Islet of Langerhans (tissue), 1 donor: Measurements from ENCODE around the gene UNG.
A peak's percentile ranks its signal among the peaks of the same experiment; 100 is the strongest.

Experiments
- FAIRE-seq: peaks from one replicate; lab custom pipeline; 2011; peaks lifted over from hg19 to GRCh38; lab: Jason Lieb, UNC

UNG gene

DNA sequence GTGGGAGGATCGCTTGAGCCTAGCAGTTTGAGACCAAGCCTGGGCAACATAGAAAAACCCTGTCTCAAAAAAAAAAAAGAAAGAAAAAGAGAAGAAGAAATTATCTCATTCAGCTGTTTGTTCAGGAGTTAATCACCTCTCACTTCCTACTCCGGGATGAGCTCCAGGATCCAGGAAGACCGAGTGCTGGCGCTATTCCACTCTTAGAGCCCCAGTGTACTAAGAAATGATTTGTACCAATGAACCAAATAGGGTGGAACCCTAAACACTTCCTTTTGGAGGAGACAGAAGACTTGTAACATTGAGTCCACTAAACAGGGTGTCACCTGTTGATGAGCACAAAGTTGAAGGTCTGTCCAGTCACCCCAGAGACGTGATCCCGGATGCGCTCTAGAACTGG is 7.7 kb upstream of the UNG start:
- FAIRE-seq: no peak

GRCh38 chr12:109092497-109093021 is 4.8 kb upstream of the UNG start:
- no peak for FAIRE-seq

DNA sequence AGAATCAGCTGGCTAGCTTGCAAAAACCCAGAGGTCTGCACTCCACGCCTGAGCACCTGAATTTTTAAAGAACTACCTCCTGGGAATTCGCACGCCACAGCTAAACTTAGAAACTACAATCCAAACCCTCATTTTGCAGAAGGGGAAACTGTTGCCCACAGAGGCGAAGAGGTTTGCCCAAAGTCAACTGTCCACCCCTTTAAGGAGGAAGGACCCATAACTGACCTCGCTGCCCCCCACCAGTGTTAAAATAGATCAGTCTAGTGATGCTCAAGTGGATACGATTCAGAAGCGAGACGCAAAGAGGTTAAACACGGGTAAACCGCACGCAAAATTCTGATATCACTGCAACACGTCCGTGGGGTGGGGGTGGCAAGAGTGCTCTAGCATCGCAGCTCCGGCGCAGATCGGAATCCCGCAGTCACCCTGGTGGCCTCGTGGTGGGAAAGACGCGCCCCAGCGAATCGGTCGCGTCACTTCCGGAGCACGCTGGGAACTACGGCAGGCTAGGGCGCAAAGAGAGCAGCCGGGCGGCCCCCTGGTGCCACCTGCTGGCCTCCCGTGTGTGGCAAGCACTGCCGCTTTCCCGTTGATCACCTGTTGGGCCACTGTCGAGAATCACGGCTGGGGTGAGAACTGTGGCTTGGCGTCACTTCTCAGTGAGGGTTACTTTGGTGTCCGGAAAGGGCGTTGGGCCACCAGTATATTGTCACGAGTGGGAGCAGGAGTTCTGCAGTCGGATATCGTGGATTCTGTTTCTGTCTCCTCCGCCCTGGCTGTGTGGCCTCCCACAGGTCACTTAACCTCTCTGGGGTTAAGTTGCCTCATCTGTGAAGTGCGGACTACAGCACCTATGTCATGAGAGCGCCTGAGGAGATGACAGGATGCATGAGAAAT is 4.1 kb upstream of the UNG start, which contains the start of gene ALKBH2:
ALKBH2 (minus strand) TSS at position 451 of the 897 bp plus-strand sequence. CDS start 686 bp downstream, outside the sequence.
- FAIRE-seq: peak; percentile 24

DNA sequence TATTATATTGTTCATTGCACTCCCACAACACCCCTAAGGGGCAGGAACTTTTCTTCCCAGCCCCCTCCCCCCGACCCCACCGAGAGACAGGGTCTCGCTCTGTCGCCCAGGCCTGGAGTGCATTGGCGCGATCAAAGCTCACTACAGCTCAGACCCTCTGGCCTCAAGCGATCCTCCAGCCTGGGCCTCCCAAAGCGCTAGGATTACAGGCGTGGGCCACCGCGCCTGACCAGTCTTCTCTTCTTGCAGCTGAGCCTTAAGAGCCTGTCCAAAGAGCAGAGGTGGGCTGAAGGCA is 310 bp upstream of the UNG start:
- no peak for FAIRE-seq

DNA sequence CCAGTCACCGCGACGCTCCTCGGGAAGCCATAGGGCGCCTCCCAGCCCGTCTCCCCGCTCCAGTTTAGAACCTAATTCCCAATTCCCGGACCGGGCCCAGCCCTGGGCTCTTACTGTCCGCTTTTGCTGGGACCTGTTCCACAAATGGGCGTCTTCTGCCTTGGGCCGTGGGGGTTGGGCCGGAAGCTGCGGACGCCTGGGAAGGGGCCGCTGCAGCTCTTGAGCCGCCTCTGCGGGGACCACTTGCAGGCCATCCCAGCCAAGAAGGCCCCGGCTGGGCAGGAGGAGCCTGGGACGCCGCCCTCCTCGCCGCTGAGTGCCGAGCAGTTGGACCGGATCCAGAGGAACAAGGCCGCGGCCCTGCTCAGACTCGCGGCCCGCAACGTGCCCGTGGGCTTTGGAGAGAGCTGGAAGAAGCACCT is 797 bp downstream of the UNG start:
- no peak for FAIRE-seq

DNA sequence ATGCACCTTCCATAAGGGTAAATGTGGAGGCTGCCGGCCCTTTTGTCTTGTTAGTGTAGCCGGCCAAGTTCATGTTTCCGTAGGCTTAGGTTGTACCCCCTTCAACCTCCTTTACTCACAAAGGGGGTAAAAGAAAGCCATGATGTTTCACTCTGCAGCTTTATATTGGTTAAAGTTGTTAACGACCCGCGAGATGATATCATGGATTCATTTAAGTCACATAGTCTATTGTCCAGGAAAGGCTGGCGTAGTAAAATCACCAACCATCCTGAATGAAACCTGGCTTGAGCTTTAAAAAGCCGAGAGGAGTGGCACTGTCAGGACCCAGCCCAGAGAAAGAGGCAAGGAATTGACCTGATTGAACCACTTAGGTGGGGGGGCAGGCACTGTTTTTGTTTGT is 1.3 kb downstream of the UNG start:
- no peak for FAIRE-seq

- FAIRE-seq: no peak
Observed at GRCh38 chr12:109099431-109100020, 2.1 kb downstream of the UNG start.

DNA sequence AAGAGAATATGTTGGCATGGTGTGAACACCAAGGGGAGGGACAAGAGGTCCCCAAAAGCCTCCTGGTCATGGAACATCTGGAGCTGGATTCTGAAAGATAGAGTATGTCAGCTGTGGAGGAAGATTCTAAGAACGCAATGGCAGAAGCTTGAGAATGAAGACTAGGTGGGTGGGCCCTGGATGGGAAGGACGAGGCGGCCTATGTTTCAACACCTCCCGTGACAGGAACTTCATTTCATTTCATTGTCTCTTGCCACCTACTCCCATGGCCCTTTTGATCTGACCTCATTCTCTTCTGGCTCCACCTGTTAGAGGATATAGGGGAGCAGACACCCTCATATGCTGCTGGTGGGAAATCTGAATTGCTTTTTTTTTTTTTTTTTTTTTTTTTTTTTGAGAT is 3.3 kb downstream of the UNG start:
- FAIRE-seq: no peak

DNA sequence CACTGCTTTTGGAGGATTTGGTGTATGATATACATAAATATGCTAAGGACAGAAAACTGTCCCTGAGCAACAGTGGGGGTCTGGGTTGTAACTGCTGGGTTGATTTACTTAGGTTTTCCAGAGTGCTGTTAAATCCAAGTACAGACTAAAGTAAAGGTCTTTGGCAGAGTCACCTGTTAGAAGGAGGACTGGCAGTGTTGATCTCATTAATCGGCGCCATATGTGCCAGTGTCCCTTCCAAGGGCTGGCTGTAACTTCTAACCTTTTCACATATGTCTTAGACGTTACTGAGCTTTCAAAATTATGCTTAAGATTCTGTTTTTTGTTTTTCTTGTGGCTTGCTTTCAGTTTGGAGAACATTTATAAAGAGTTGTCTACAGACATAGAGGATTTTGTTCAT is 5.1 kb downstream of the UNG start:
- no peak for FAIRE-seq

GRCh38 chr12:109105176-109105575 is 7.8 kb downstream of the UNG start:
- no peak for FAIRE-seq

DNA sequence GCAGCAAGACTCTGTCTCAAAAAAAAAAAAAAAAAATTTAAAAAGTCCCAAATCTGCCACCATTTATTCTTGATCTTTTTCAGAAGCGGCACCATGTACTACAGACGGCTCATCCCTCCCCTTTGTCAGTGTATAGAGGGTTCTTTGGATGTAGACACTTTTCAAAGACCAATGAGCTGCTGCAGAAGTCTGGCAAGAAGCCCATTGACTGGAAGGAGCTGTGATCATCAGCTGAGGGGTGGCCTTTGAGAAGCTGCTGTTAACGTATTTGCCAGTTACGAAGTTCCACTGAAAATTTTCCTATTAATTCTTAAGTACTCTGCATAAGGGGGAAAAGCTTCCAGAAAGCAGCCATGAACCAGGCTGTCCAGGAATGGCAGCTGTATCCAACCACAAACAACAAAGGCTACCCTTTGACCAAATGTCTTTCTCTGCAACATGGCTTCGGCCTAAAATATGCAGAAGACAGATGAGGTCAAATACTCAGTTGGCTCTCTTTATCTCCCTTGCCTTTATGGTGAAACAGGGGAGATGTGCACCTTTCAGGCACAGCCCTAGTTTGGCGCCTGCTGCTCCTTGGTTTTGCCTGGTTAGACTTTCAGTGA is 12.5 kb downstream of the UNG start:
- FAIRE-seq: no peak

- FAIRE-seq: no peak
Observed at GRCh38 chr12:109110988-109111495, 13.6 kb downstream of the UNG start.

DNA sequence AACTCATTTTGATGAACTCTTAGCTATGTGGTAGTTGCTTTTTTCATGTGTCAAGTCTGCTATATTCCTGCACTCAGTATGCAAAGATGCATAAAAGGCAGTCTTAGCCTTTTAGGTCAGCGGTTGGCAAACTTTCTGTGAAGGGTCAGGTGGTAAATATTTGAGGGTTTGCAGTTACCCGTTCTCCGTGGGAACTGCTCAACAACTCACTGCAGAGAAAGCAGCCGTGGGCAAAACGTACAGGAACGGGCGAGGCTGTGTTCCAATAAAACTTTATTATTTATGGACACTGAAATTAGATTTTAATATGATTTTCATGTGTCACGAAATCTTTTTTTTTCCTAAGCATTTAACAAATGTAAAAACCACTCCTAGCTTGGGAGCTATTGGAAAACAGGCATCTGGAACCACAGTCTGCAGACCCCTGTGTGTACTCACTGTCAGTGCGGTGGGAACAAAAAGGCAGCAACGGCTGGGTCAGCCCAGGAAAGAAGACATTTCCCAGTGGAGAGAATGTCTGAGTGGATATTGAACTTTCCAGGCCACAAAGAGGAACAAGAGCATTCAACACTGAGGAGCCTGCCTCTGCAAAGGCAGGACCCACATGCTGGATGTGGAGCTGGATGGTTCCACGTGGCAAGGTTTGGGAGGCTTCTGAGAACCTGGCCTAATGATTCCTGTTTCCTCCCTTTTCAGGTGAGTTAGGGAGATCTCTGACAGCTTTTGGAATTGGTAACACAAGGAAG is 15.5 kb downstream of the UNG start:
- FAIRE-seq: no peak

DNA sequence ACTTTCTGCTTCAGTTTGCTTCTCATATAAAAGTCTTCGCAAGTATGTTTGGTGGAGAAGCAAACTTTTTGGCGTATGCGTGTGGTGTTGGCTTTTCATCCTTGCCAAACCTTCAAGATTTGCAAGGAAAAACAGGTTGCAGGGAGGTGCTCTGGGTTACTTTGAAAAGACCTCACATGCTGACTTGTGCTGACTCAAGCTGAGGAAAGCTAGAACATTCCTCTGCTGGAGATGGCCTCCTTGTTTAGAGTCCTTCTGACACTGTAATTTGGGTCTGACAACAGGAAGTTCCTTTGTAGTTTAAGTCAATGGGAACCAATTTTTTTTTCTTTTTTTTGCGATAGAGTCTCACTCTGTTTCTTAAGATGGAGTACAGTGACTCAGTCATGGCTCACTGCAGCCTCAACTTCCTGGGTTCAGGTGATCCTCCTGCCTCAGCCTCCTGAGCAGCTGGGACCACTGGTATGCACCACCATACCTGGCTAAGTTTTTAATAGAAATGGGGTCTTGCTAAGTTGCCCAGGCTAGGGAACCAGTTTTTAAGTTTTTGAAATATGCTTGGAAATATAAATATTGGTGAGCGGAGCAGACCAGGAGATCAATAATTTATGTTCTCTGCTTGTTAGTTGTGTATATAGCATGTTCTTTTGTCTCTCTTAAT is 16.4 kb downstream of the UNG start:
- no peak for FAIRE-seq

- FAIRE-seq: no peak
Observed at GRCh38 chr12:109114644-109115043, 17.2 kb downstream of the UNG start.

DNA sequence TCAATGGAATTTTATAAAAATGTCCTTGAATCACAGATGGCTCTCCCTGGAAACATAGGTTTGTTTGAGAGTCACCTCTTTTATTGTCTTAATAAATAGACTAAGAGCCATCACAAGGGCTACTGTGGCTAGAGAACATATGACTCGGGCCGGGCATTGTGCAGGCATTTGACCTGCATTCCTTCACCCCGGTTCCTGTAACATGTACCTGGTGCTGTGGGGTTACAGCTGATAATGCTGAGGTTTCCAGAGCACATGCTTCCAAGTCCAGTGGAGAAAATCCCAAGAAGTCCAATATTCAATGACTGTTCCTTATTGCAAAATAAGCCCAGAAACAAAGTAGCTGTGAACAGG is 18.0 kb downstream of the UNG start:
- FAIRE-seq: no peak

GRCh38 chr12:109115758-109116610 is 18.6 kb downstream of the UNG start, which contains the start of gene ACACB:
TSS of gene ACACB (plus strand) at chr12:109116587. CDS start at chr12:109139406, 22,819 bp downstream.
- peak; percentile 82 for FAIRE-seq

GRCh38 chr12:109116611-109116949 is 19.2 kb downstream of the UNG start:
- no peak for FAIRE-seq

DNA sequence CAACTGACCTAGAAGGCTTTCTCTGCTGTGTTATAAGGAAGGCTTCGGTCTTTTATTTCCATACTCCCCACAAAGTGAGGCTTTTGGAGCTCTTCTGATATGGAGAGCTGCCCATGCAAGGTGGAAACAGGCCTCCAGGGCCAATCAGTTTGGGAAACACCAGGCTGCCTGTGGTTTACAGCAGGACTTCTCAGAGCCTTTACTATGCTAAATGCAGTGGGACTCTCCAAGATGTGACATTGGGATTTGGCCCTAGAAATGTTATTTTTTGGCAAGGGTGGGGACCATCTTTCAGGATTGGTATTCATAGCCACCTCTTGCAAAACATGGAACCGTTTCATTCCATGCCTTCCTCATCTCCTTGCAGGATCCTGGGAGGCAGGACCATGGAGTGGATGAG is 22.7 kb downstream of the UNG start:
- no peak for FAIRE-seq

GRCh38 chr12:109120557-109120956 is 23.2 kb downstream of the UNG start:
- FAIRE-seq: no peak

DNA sequence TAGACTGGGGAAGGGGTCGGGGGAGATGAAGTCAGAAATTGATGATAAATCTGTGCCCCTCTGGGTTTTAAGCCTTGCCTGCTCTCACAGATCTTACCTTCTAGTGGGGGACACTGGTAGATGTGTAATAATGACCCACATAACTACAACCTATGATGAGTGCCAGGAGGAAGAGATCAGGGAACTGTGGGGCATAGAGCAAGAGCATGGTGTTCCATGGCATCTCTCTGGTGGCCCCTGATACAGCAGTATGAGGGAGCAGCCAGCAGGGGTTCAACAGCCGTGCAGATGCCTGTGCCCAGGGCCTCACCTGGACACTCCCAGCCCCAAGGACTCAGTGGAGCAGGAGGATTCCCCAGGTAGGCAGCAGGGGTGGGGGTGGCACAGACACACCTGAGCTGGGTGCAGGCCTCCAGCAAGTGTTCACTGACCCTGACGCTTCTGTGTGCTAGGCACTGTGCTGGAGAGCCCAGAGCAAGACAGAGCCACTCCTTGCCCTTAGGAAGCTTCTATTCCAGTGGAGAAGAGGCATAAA is 24.0 kb downstream of the UNG start:
- FAIRE-seq: no peak
